Ishikawa (cell line): ENCODE measurements around the gene GPR78.

Experiments
- CEBPB ChIP-seq: IDR thresholded peaks from 2 replicates; pipeline ENCODE4 v1.6.1; 2012
- TEAD4 ChIP-seq: IDR thresholded peaks from 2 replicates; pipeline ENCODE4 v1.6.1; 2012

GRCh38 chr4:8568068-8568668 is 12.0 kb upstream of the GPR78 start:
- TF ChIP-seq CEBPB (no peak), TEAD4 (no peak)
